ENCODE measurements around the gene DLGAP4. TPM values are rescaled to one million over a fixed set of nuclear protein-coding genes. Genes with fewer than 3 reads are reported as not detected.
A peak's percentile ranks its signal among the peaks of the same experiment; 100 is the strongest.

Gene DLGAP4
- total RNA-seq, 1 experiment from 2014 or later = 40.3 TPM

- no peak for TF ChIP-seq REST (IDR thresholded peaks at IDR 0.05; ENCODE audit: low read depth)
- TF ChIP-seq TCF7L2 (IDR thresholded peaks at IDR 0.05; ENCODE audit: borderline replicate concordance, extremely low read depth, insufficient read depth, insufficient read length) = no peak
- no peak for TF ChIP-seq SP1 (IDR thresholded peaks at IDR 0.05; ENCODE audit: low read depth)
Observed at GRCh38 chr20:36467076-36467999, 161.2 kb downstream of the DLGAP4 start (continued).

GRCh38 chr20:36468149-36469000 lies 162.2 kb downstream of the DLGAP4 start:
- H3K27ac ChIP-seq (ENCODE audit: low read depth, low read length) = no peak overlapping the region
- ATAC-seq = no peak
- RAD21 ChIA-PET (ENCODE audit: low non-redundant PET in 1 of 2, low total read pairs in 2 of 2, uncharacterized antibody in 2 of 2, unreplicated experiment in 2 of 2) = no interaction called here

More at GRCh38 chr20:36468149-36469000, 162.2 kb downstream of the DLGAP4 start:
- H3K36me3 ChIP-seq (ENCODE audit: control insufficient read depth in 1 of 2, insufficient read depth in 2 of 2, low read length in 2 of 2) = no peaks in the 10 kb centered on the region
- H3K4me3 ChIP-seq (replicated peaks in 1 of 2; ENCODE audit: low read depth in 1 of 2, low read length in 2 of 2) = no peak overlapping the region
- H3K79me2 ChIP-seq (ENCODE audit: insufficient read depth, low read length) = peaks cover 52% of the 10 kb centered on the region
- H2AFZ ChIP-seq (ENCODE audit: low read depth, low read length, poor library complexity, severe bottlenecking) = no peak overlapping the region
- no peak for TF ChIP-seq MAX (IDR thresholded peaks at IDR 0.05)
- no peak for TF ChIP-seq REST (IDR thresholded peaks at IDR 0.05; ENCODE audit: low read depth)
- TF ChIP-seq SRF (IDR thresholded peaks at IDR 0.05; ENCODE audit: low read depth) = no peak
- TF ChIP-seq CBX3 (IDR thresholded peaks at IDR 0.05; ENCODE audit: low read depth) = no peak
- TF ChIP-seq SIN3A (IDR thresholded peaks at IDR 0.05; ENCODE audit: low read depth) = no peak
- H4K20me1 ChIP-seq (ENCODE audit: insufficient read depth) = no peaks in the 10 kb centered on the region
- peaks cover 68 to 85% of the 10 kb centered on the region in 2 experiments for H3K4me1 ChIP-seq (ENCODE audit: control insufficient read depth in 1 of 2, insufficient read depth in 2 of 2, low read length in 2 of 2)
- intact Hi-C loops (cut with micrococcal nuclease) = no loop called here
- no peak overlapping the region for H3K9ac ChIP-seq (ENCODE audit: low read length)
- H3K9me3 ChIP-seq (ENCODE audit: control insufficient read depth in 1 of 2, insufficient read depth in 1 of 2, low read depth in 1 of 2, low read length in 2 of 2) = no peaks in the 10 kb centered on the region
- no TSS peak for BruUV-seq (replicated peaks)
- CTCF ChIA-PET = no interaction called here
- POLR2A ChIA-PET = no interaction called here
- no peaks in the 10 kb centered on the region for H3K9me2 ChIP-seq (ENCODE audit: insufficient read depth)
- H3K27me3 ChIP-seq (ENCODE audit: insufficient read depth, low read length) = no peaks in the 10 kb centered on the region
- peak overlapping the region; percentile 98; the same call in 1 of the 2 replicates for H3K4me2 ChIP-seq (ENCODE audit: low read length)
- no peak for DNase-seq (ENCODE audit: low read depth, low spot score)
